ENCODE data around the gene ATP5ME.

DNA sequence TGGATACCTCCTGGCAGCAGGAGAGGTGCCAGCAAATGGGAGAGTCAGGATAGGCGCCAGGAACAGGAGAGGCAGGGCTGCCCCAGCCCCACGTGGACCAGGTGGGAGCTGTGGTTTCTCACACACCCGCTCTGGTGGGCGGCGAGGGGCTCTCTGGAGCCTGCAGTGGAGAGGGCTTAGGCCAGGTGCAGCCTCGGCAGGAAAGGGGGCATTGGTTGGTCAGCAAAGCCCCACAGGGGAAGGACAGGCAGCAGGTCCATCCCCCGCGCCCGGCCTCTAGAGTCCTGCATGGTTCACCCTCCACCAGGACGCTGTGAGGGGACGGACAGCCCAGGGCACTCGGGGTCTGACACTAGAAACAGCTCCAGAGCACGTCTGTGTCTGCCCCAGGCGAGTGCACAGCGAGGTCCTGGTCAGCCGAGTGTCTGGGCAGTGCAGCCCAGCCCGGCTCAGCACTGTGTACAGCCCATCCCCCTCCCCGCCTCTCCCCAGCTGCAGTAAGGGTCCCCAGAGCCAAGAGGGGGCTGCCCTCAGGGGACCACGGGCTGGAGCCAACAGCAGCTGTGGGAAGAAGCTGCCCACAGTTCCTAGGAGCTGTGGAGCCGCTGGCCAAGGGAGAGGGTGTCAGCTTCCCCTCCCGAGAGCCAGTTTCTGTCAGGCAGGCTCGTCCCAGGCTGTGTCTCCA, 8.2 kb downstream of the ATP5ME start:
- TF ChIP-seq, protein P1, sequence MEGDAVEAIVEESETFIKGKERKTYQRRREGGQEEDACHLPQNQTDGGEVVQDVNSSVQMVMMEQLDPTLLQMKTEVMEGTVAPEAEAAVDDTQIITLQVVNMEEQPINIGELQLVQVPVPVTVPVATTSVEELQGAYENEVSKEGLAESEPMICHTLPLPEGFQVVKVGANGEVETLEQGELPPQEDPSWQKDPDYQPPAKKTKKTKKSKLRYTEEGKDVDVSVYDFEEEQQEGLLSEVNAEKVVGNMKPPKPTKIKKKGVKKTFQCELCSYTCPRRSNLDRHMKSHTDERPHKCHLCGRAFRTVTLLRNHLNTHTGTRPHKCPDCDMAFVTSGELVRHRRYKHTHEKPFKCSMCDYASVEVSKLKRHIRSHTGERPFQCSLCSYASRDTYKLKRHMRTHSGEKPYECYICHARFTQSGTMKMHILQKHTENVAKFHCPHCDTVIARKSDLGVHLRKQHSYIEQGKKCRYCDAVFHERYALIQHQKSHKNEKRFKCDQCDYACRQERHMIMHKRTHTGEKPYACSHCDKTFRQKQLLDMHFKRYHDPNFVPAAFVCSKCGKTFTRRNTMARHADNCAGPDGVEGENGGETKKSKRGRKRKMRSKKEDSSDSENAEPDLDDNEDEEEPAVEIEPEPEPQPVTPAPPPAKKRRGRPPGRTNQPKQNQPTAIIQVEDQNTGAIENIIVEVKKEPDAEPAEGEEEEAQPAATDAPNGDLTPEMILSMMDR (IDR thresholded peaks at IDR 0.05; ENCODE audit: poor library complexity) = no peak
- TF ChIP-seq EZH2 (IDR thresholded peaks at IDR 0.05; ENCODE audit: borderline replicate concordance) = no peak
- no peak for TF ChIP-seq EZH2phosphoT487 (IDR thresholded peaks at IDR 0.05; ENCODE audit: low read depth, severe bottlenecking, unreplicated experiment)
